ENCODE results near the gene ZNF641.

ZNF641 gene

DNA sequence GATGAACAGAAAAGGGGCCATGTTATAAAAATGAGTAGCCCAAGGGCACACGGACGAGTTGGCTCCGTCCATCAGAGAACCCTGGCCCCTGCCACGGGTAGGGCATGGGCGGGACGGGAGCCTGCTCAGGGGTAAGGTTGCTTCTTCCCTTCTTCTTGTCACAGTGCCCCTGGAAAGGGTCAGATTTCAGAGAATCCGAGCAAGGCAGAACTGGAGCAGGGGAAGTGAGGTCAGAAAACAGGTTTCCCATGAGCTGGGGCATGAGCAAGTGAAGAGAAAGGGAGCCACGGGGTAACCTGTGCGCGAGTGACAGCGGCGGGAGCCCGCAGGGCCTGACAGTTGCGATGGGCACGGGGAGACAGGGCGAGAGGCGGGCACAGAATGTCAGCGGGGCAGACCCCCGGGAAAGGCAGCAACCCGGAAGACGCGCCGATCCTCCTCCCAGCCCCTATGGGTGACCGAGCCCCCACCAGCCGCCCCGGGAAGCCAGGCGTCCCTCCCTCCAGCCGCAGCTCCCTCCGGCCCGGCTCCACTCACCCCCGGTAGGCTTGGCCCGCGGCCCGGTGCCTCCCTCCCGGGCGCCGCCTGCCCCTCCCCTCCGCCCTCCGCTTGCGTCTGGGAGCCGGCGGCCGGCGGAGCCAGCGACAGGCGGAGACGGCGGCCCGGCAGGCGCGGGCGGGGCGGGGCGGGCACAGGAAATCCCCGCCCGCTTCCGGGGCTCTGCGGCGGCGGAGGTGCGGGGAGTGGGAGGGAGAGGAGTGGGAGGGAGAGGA is at the start of gene ZNF641:
Gene ZNF641 (minus strand): TSS at position 671 of the 773 bp plus-strand sequence. CDS start 2,829 bp downstream, outside the sequence.
- Mint-ChIP-seq H3K27ac (peak within 1 kb of the TSS; percentile 94), H3K4me1 (ENCODE audit: low read depth) (peaks cover 39% of the 10 kb centered on the region), H3K9me3 (no peaks in the 10 kb centered on the region), H3K36me3 (ENCODE audit: low read depth) (peaks cover 38% of the 10 kb centered on the region), H3K27me3 (no peaks in the 10 kb centered on the region), H3K4me3 (peak within 1 kb of the TSS; percentile 95)
- DNase-seq, result peak; percentile 83

DNA sequence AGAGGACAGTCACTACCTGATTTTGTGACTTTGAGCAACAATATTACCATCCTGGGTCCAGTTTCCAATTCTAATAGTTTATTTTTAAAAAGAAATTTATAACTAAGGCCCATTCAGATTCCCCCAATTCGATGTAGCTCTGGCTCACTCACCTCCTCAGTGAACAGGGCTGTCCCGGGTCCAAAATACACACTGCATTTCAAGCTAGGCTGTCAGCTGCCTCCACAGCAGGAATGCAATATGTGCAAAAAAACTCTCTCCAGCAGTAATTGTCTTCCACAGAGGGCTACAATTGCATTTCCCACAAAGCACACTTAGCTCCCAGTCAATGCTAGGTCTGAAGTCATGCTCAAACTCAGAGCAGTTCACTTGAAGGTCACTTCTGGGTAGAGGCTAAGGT is 39.3 kb upstream of the ZNF641 start:
- H3K27ac Mint-ChIP-seq, result no peak overlapping the region
- H3K36me3 Mint-ChIP-seq (ENCODE audit: low read depth), result no peaks in the 10 kb centered on the region
- H3K4me3 Mint-ChIP-seq, result no peak overlapping the region
- H3K4me1 Mint-ChIP-seq (ENCODE audit: low read depth), result no peaks in the 10 kb centered on the region
- H3K27me3 Mint-ChIP-seq, result peaks cover 14% of the 10 kb centered on the region
- H3K9me3 Mint-ChIP-seq, result no peaks in the 10 kb centered on the region
- DNase-seq, result no peak

GRCh38 chr12:48389409-48389808 is 38.7 kb upstream of the ZNF641 start:
- Mint-ChIP-seq H3K27me3 (peaks cover 12% of the 10 kb centered on the region), H3K4me1 (ENCODE audit: low read depth) (no peaks in the 10 kb centered on the region), H3K27ac (no peak overlapping the region), H3K9me3 (no peaks in the 10 kb centered on the region), H3K36me3 (ENCODE audit: low read depth) (no peaks in the 10 kb centered on the region), H3K4me3 (no peak overlapping the region)
- no peak for DNase-seq

DNA sequence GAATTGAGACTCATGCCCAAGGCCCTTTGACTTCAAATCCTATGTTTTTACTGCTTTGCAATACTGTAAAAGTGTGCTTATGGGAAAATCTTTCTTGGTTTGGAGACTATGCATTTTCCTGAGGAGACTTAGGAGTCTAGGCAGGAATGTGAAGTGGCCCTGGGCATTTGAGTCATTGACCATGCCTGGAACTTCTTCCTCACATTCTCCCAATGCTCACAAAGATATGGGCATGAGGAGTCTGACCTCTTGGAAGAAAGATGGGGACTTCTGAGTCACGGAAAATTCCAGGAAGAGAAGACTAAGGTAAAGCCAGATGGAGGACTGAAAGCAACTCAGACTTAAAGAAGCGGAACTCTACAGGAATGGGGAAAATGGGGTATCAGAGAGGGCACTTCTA is 38.2 kb upstream of the ZNF641 start:
- Mint-ChIP-seq H3K36me3 (ENCODE audit: low read depth) (no peaks in the 10 kb centered on the region), H3K4me3 (no peak overlapping the region), H3K4me1 (ENCODE audit: low read depth) (no peaks in the 10 kb centered on the region), H3K27ac (no peak overlapping the region), H3K9me3 (no peaks in the 10 kb centered on the region), H3K27me3 (peaks cover 9% of the 10 kb centered on the region)
- no peak for DNase-seq

DNA sequence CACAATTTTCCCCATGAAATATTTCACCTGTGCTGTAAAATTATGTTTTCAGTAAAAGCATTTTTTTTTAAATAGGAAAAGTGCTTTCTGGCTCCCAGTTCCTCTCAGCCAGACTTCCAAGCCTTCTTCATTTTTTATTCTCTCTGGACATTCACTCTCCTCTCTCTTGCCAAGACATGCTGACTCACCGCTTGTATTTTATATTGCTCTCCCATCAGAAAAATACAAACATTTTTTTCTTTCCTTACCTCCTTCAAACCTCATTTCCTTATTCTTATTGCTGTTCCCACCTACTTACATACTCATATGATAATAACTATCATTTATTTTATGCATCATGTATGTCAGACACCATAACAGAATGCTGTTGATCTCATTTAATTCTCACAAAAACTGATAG is 37.7 kb upstream of the ZNF641 start:
- H3K4me1 Mint-ChIP-seq (ENCODE audit: low read depth), result no peaks in the 10 kb centered on the region
- H3K36me3 Mint-ChIP-seq (ENCODE audit: low read depth), result no peaks in the 10 kb centered on the region
- H3K9me3 Mint-ChIP-seq, result no peaks in the 10 kb centered on the region
- no peak overlapping the region for H3K4me3 Mint-ChIP-seq
- H3K27me3 Mint-ChIP-seq, result peaks cover 12% of the 10 kb centered on the region
- no peak overlapping the region for H3K27ac Mint-ChIP-seq
- DNase-seq, result no peak

- no peaks in the 10 kb centered on the region for H3K36me3 Mint-ChIP-seq (ENCODE audit: low read depth)
- H3K27ac Mint-ChIP-seq, result no peak overlapping the region
- H3K9me3 Mint-ChIP-seq, result no peaks in the 10 kb centered on the region
- no peaks in the 10 kb centered on the region for H3K4me1 Mint-ChIP-seq (ENCODE audit: low read depth)
- no peak for DNase-seq
- peaks cover 3% of the 10 kb centered on the region for H3K27me3 Mint-ChIP-seq
- H3K4me3 Mint-ChIP-seq, result no peak overlapping the region
Observed at GRCh38 chr12:48380596-48380995, 29.9 kb upstream of the ZNF641 start.

- H3K36me3 Mint-ChIP-seq (ENCODE audit: low read depth), result no peaks in the 10 kb centered on the region
- H3K27ac Mint-ChIP-seq, result no peak overlapping the region
- DNase-seq, result no peak
- no peaks in the 10 kb centered on the region for H3K4me1 Mint-ChIP-seq (ENCODE audit: low read depth)
- H3K27me3 Mint-ChIP-seq, result peaks cover 3% of the 10 kb centered on the region
- no peak overlapping the region for H3K4me3 Mint-ChIP-seq
- H3K9me3 Mint-ChIP-seq, result no peaks in the 10 kb centered on the region
Observed at GRCh38 chr12:48379794-48380193, 29.1 kb upstream of the ZNF641 start.

- no peak overlapping the region for H3K27ac Mint-ChIP-seq
Observed at GRCh38 chr12:48377646-48378045, 26.9 kb upstream of the ZNF641 start.

DNA sequence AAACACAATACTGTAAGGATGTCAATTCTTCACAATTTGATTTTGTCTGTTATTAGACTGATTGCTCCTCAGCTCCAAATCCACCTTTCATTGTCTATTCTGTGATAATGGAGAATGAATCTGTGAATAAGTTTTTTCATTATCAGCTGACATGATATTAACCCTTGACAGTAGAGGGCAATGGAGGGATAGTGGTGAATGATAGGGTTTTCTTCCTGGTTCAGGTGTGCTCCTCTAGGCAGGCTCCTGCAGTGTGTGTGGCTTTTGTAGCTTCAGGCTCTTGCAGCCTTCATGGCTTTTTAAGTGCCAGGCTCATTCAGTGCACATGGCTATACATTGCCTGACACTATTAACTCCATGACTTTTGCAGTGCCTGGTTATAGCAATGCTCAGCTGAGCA is 23.4 kb upstream of the ZNF641 start:
- H3K27ac Mint-ChIP-seq, result no peak overlapping the region
- H3K9me3 Mint-ChIP-seq, result no peaks in the 10 kb centered on the region
- no peak overlapping the region for H3K4me3 Mint-ChIP-seq
- no peaks in the 10 kb centered on the region for H3K36me3 Mint-ChIP-seq (ENCODE audit: low read depth)
- no peak for DNase-seq
- no peaks in the 10 kb centered on the region for H3K27me3 Mint-ChIP-seq
- no peaks in the 10 kb centered on the region for H3K4me1 Mint-ChIP-seq (ENCODE audit: low read depth)

More at GRCh38 chr12:48377646-48378045, 26.9 kb upstream of the ZNF641 start:
- no peak for DNase-seq
- Mint-ChIP-seq H3K4me1 (ENCODE audit: low read depth) (no peaks in the 10 kb centered on the region), H3K36me3 (ENCODE audit: low read depth) (no peaks in the 10 kb centered on the region), H3K27me3 (no peaks in the 10 kb centered on the region), H3K9me3 (no peaks in the 10 kb centered on the region), H3K4me3 (no peak overlapping the region)

GRCh38 chr12:48366131-48366530 is 15.4 kb upstream of the ZNF641 start:
- H3K9me3 Mint-ChIP-seq, result no peaks in the 10 kb centered on the region
- no peak for DNase-seq
- peaks cover 4% of the 10 kb centered on the region for H3K27me3 Mint-ChIP-seq
- H3K4me3 Mint-ChIP-seq, result no peak overlapping the region
- H3K4me1 Mint-ChIP-seq (ENCODE audit: low read depth), result peaks cover 13% of the 10 kb centered on the region
- H3K27ac Mint-ChIP-seq, result no peak overlapping the region
- no peaks in the 10 kb centered on the region for H3K36me3 Mint-ChIP-seq (ENCODE audit: low read depth)

GRCh38 chr12:48361664-48362339 is 11.1 kb upstream of the ZNF641 start:
- H3K36me3 Mint-ChIP-seq (ENCODE audit: low read depth), result no peaks in the 10 kb centered on the region
- no peak for DNase-seq
- peaks cover 14% of the 10 kb centered on the region for H3K4me1 Mint-ChIP-seq (ENCODE audit: low read depth)
- H3K4me3 Mint-ChIP-seq, result no peak overlapping the region
- H3K9me3 Mint-ChIP-seq, result no peaks in the 10 kb centered on the region
- no peaks in the 10 kb centered on the region for H3K27me3 Mint-ChIP-seq
- H3K27ac Mint-ChIP-seq, result no peak overlapping the region

DNA sequence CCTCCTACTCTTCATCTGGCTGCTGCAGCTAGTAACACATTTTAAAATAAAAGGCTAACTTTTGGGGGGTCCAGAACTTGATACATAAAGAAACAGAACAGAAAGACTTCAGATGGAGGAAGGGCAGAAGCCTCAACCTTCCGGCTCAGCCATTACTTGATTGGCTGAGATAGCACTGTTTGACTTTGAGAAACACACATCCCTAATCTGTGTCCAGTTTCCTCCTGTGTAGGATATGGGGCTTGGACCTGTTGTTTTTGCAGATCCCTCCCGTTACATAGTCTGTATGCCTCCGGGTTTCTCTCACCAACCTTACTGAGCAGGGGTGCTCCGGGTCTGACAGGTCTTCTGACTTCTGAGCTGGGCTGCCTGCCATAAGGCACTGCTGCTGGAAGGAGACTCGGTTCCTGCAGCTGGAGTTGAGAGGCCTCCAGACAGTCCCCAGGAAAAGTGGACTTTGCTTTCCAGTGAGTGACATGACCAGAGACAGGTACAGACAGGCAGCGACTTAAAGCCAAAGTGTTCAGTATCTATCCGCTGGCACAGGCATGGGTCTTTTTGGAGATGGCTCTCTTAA is 8.3 kb upstream of the ZNF641 start:
- Mint-ChIP-seq H3K27me3 (no peaks in the 10 kb centered on the region), H3K36me3 (ENCODE audit: low read depth) (no peaks in the 10 kb centered on the region), H3K9me3 (no peaks in the 10 kb centered on the region), H3K4me3 (no peak overlapping the region), H3K4me1 (ENCODE audit: low read depth) (peaks cover 14% of the 10 kb centered on the region), H3K27ac (no peak overlapping the region)
- no peak for DNase-seq

DNA sequence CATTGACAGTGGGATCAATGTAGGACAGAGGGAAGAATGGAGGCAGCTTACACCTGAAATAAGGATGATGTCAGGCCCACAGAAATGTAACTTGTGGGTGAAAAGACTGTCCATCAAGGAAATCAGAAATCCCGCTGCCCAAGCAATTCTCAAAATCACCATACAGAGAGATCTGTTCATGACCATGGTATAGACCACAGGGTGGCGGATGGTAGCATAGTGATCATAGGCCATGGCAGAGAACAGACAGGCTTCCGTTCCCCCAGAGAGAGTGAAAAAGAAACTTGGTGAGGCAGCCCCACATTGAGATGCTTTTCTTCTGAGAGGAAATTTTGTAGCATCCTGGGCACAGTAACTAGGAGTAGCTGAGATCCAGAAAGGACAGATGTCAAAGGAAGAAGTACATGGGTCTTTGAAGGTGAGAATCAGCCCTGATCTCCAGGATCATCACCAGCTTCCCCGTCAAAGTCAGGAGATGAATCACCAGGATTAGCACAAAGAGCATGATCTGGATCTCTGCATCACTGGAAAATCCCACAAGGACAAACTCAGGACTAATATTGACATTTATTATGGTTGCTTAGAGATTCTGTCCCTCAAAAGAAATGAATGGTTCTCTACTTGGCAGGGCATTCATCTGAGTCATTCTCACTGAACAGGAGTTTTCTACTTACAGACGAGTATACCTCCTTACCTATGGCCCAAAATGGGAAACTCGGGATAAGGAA is 5.5 kb upstream of the ZNF641 start:
- no peaks in the 10 kb centered on the region for H3K36me3 Mint-ChIP-seq (ENCODE audit: low read depth)
- H3K27me3 Mint-ChIP-seq, result no peaks in the 10 kb centered on the region
- no peak overlapping the region for H3K27ac Mint-ChIP-seq
- H3K4me3 Mint-ChIP-seq, result no peak overlapping the region
- no peaks in the 10 kb centered on the region for H3K9me3 Mint-ChIP-seq
- H3K4me1 Mint-ChIP-seq (ENCODE audit: low read depth), result peaks cover 3% of the 10 kb centered on the region
- DNase-seq, result no peak

GRCh38 chr12:48352157-48352760 is 1.5 kb upstream of the ZNF641 start:
- H3K4me1 Mint-ChIP-seq (ENCODE audit: low read depth), result peaks cover 27% of the 10 kb centered on the region
- no peak overlapping the region for H3K4me3 Mint-ChIP-seq
- H3K9me3 Mint-ChIP-seq, result no peaks in the 10 kb centered on the region
- peaks cover 20% of the 10 kb centered on the region for H3K36me3 Mint-ChIP-seq (ENCODE audit: low read depth)
- no peaks in the 10 kb centered on the region for H3K27me3 Mint-ChIP-seq
- H3K27ac Mint-ChIP-seq, result no peak overlapping the region
- no peak for DNase-seq

All from activated T-cell treated with anti-CD3 and anti-CD28 coated beads, Interleukin-2, amount 50 U/mL, for 24 hours (primary cell).